ENCODE measurements around the gene P3H1.

GRCh38 chr1:42735477-42736105 lies 31.2 kb downstream of the P3H1 start:
- TF ChIP-seq, protein P1, sequence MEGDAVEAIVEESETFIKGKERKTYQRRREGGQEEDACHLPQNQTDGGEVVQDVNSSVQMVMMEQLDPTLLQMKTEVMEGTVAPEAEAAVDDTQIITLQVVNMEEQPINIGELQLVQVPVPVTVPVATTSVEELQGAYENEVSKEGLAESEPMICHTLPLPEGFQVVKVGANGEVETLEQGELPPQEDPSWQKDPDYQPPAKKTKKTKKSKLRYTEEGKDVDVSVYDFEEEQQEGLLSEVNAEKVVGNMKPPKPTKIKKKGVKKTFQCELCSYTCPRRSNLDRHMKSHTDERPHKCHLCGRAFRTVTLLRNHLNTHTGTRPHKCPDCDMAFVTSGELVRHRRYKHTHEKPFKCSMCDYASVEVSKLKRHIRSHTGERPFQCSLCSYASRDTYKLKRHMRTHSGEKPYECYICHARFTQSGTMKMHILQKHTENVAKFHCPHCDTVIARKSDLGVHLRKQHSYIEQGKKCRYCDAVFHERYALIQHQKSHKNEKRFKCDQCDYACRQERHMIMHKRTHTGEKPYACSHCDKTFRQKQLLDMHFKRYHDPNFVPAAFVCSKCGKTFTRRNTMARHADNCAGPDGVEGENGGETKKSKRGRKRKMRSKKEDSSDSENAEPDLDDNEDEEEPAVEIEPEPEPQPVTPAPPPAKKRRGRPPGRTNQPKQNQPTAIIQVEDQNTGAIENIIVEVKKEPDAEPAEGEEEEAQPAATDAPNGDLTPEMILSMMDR (IDR thresholded peaks at IDR 0.05), result no peak
- no peak for TF ChIP-seq POLR2AphosphoS5 (IDR thresholded peaks at IDR 0.05)

All from upper lobe of left lung (tissue), 4 donors.